ENCODE measurements around the gene UBE2D1. TPM values are rescaled to one million over a fixed set of nuclear protein-coding genes. Genes with fewer than 3 reads are reported as not detected.

Gene UBE2D1
- total and polyA plus RNA-seq, 2 of the 8 experiments (the other 6 are each of a cell fraction or from before 2014, with no cell fraction given), result 21.2 to 33.5 TPM

DNA sequence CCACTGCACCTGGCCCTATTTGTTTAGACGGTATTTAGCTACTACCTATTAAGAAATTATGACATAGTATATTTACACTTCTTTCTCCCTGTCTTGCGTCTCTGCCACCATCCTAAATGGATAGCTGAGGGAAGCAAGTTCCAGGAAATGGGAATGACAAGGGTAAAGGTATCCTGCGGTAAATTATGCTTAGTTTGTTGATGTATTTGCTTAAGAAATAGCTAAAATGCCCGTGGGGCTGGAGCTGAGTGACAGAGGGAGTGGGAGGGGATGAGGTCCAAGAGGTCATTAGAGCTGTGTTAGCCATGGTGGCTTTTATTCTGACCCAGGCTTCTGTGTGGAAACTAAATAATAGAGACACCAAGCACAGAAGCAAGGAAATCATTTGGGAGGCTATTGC is 29.0 kb upstream of the UBE2D1 start:
- no peak overlapping the region for H2AFZ ChIP-seq (ENCODE audit: low read length)
- H4K20me1 ChIP-seq (replicated peaks in 1 of 2; ENCODE audit: control insufficient read depth in 1 of 2, insufficient read depth in 2 of 2, low read length in 2 of 2), result no peaks in the 10 kb centered on the region
- H4K8ac ChIP-seq (ENCODE audit: extremely low read depth, insufficient read depth, low read length), result no peak overlapping the region
- H3K79me1 ChIP-seq (ENCODE audit: low read depth, low read length), result no peaks in the 10 kb centered on the region
- H3K23me2 ChIP-seq (ENCODE audit: low read depth, low read length), result no peaks in the 10 kb centered on the region
- ChIA-PET POLR2A (ENCODE audit: partially characterized antibody) (interaction anchor here (0.6 to 1.4 kb wide), 2 partner anchors 10 to 13 kb away, joined by 3 read pairs; no protein-coding TSS in a partner anchor), CTCF (ENCODE audit: partially characterized antibody) (interaction anchor here (0.6 to 3.5 kb wide), 7 partner anchors 10 to 199 kb away, joined by 3 to 14 read pairs (median 3); no protein-coding TSS in a partner anchor)
- H2BK5ac ChIP-seq (ENCODE audit: low read depth, low read length), result no peak overlapping the region
- no peaks in the 10 kb centered on the region for H3K79me2 ChIP-seq (ENCODE audit: control insufficient read depth in 1 of 2, insufficient read depth in 2 of 2, low read length in 2 of 2)
- no peaks in the 10 kb centered on the region for H3K27me3 ChIP-seq (replicated peaks in 1 of 4; ENCODE audit: control insufficient read depth in 3 of 4, extremely low read depth in 1 of 4, insufficient read depth in 3 of 4, low read length in 3 of 4)
- H3K9ac ChIP-seq (replicated peaks in 1 of 4; ENCODE audit: extremely low read depth in 1 of 4, low read depth in 3 of 4, low read length in 3 of 4), result no peak overlapping the region
- H3K23ac ChIP-seq (ENCODE audit: insufficient read length), result no peak overlapping the region
- no peak overlapping the region for H2BK20ac ChIP-seq (ENCODE audit: low read length)
- H3K14ac ChIP-seq (ENCODE audit: insufficient read length), result no peak overlapping the region
- H3K18ac ChIP-seq (ENCODE audit: extremely low read depth, low read length), result no peak overlapping the region
- H2BK12ac ChIP-seq (ENCODE audit: low read depth, low read length), result no peak overlapping the region
- H3K36me3 ChIP-seq (ENCODE audit: control insufficient read depth in 2 of 4, insufficient read depth in 4 of 4, low read length in 3 of 4), result no peaks in the 10 kb centered on the region
- 82% methylated on average over 4 of the region's 4 CpGs; no CpG with 5 or more reads in 1 of the 2 experiments for WGBS, 2 experiments (ENCODE audit: extremely low coverage in 1 of 2, insufficient coverage in 1 of 2, insufficient read length in 1 of 2, insufficient replicate concordance in 2 of 2, low coverage in 1 of 2, low lambda C conversion rate in 2 of 2, missing lambda C conversion rate in 1 of 2)
- FAIRE-seq, result no peak
- H2AK5ac ChIP-seq (ENCODE audit: low read depth, low read length), result no peak overlapping the region
- H4K91ac ChIP-seq (replicated peaks; ENCODE audit: insufficient read length, low read length), result peak overlapping the region; percentile 9
- H3K27ac ChIP-seq (ENCODE audit: low read depth, low read length), result no peak overlapping the region
- no peak overlapping the region for H3K56ac ChIP-seq (replicated peaks; ENCODE audit: insufficient read length, low read depth, low read length)
- H3K4me3 ChIP-seq (ENCODE audit: extremely low read depth in 1 of 4, insufficient read depth in 2 of 4, low read depth in 3 of 4, low read length in 4 of 4), result no peak overlapping the region
- H3K4ac ChIP-seq (replicated peaks; ENCODE audit: insufficient read length, low read depth, low read length), result no peak overlapping the region
- H3K4me2 ChIP-seq (ENCODE audit: insufficient read depth in 1 of 2, low read depth in 2 of 2, low read length in 2 of 2), result no peak overlapping the region
- H2BK120ac ChIP-seq (replicated peaks; ENCODE audit: low read depth, low read length), result no peak overlapping the region
- no peaks in the 10 kb centered on the region for H3K4me1 ChIP-seq (replicated peaks in 1 of 4; ENCODE audit: control insufficient read depth in 3 of 4, insufficient read depth in 4 of 4, low read length in 3 of 4)
- H4K5ac ChIP-seq (ENCODE audit: insufficient read length, low read depth, low read length), result no peak overlapping the region
- H2BK15ac ChIP-seq (ENCODE audit: low read length), result no peak overlapping the region
- no peak for DNase-seq (ENCODE audit: low read depth in 1 of 2, low spot score in 2 of 2)
- H3K9me3 ChIP-seq (ENCODE audit: insufficient read depth in 2 of 2, low read depth in 1 of 2, low read length in 1 of 2), result no peaks in the 10 kb centered on the region
- no peak for TF ChIP-seq CBX5 (IDR thresholded peaks at IDR 0.05; ENCODE audit: low read depth, low read length)
- no peak for TF ChIP-seq TAF7 (optimal IDR thresholded peaks at IDR 0.05; ENCODE audit: borderline replicate concordance, low read depth, low read length)
- no peak for TF ChIP-seq CTBP2 (IDR thresholded peaks at IDR 0.05; ENCODE audit: borderline replicate concordance, insufficient read depth, insufficient read length, low read length)
- TF ChIP-seq POLR2AphosphoS5 (IDR thresholded peaks at IDR 0.05; ENCODE audit: low read depth, low read length), result no peak
- TF ChIP-seq EP300 (IDR thresholded peaks at IDR 0.05; ENCODE audit: borderline replicate concordance in 1 of 2, low read depth in 2 of 2, low read length in 2 of 2), result no peak
- TF ChIP-seq, protein P1, sequence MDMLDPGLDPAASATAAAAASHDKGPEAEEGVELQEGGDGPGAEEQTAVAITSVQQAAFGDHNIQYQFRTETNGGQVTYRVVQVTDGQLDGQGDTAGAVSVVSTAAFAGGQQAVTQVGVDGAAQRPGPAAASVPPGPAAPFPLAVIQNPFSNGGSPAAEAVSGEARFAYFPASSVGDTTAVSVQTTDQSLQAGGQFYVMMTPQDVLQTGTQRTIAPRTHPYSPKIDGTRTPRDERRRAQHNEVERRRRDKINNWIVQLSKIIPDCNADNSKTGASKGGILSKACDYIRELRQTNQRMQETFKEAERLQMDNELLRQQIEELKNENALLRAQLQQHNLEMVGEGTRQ (IDR thresholded peaks at IDR 0.05; ENCODE audit: low read length), result no peak
- TF ChIP-seq CHD2 (IDR thresholded peaks at IDR 0.05; ENCODE audit: low read length), result no peak
- no peak for TF ChIP-seq BRCA1 (IDR thresholded peaks at IDR 0.05; ENCODE audit: low read depth, low read length)
- TF ChIP-seq RFX5 (IDR thresholded peaks at IDR 0.05; ENCODE audit: borderline replicate concordance, low read depth, low read length), result no peak
- TF ChIP-seq FOSL1 (IDR thresholded peaks at IDR 0.05; ENCODE audit: insufficient read depth, low read depth, low read length), result no peak
- TF ChIP-seq CREB1 (IDR thresholded peaks at IDR 0.05), result no peak
- TF ChIP-seq ASH2L (IDR thresholded peaks at IDR 0.05; ENCODE audit: low read length), result no peak
- TF ChIP-seq CEBPB (IDR thresholded peaks at IDR 0.05; ENCODE audit: low read depth, low read length), result no peak

Measured in H1 (cell line).